Lung (tissue), 12 donors: ENCODE results near the gene FAM124B. TPM values are rescaled to one million over a fixed set of nuclear protein-coding genes. Genes with fewer than 3 reads are reported as not detected.

Experiments used
- ATAC-seq: fragments of 200-7000 bp; cut with Tn5 transposase; one replicate; pipeline ENCODE4 v1.9.1; 2020; ENCODE audit warnings: moderate number of reproducible peaks; ENCODE audit not compliant: insufficient read depth, low FRiP score
- DNase-seq, 3 donors: peaks; one replicate each; pipeline ENCODE4 v3.0.0-alpha.2; 2013 to 2017
- H3K27ac ChIP-seq, 2 donors: one replicate each; pipeline ENCODE4 v1.5.1; 2013; ENCODE audit warnings: mild to moderate bottlenecking in 2 of 2, moderate library complexity in 2 of 2, control low read depth in 1 of 2, inconsistent platforms in 1 of 2, low read depth in 1 of 2, low read length in 1 of 2
- H3K27me3 ChIP-seq, 3 donors: one replicate each; pipeline ENCODE4 v1.5.1; 2013; ENCODE audit warnings: low read length in 2 of 3; ENCODE audit not compliant: control insufficient read depth in 3 of 3, insufficient read depth in 3 of 3
- H3K36me3 ChIP-seq, 4 donors: one replicate each; pipeline ENCODE4 v1.5.1; 2013; ENCODE audit warnings: low read length in 4 of 4, mild to moderate bottlenecking in 1 of 4, moderate library complexity in 1 of 4; ENCODE audit not compliant: control insufficient read depth in 4 of 4, insufficient read depth in 4 of 4
- H3K4me1 ChIP-seq, 5 donors: one replicate each; pipeline ENCODE4 v1.5.1; 2013; ENCODE audit warnings: low read length in 5 of 5, mild to moderate bottlenecking in 2 of 5, moderate library complexity in 1 of 5; ENCODE audit not compliant: control insufficient read depth in 5 of 5, insufficient read depth in 5 of 5
- H3K4me3 ChIP-seq: one replicate; pipeline ENCODE4 v1.5.1; 2013; ENCODE audit warnings: mild to moderate bottlenecking, control low read depth, moderate library complexity
- H3K9ac ChIP-seq, 2 donors: one replicate each; pipeline ENCODE4 v1.5.1; 2013; ENCODE audit warnings: low read length in 2 of 2, control low read depth in 1 of 2; ENCODE audit not compliant: insufficient read depth in 1 of 2
- H3K9me3 ChIP-seq, 4 donors: one replicate each; pipeline ENCODE4 v1.5.1; 2013; ENCODE audit warnings: low read length in 3 of 4, mild to moderate bottlenecking in 1 of 4, moderate library complexity in 1 of 4; ENCODE audit not compliant: control insufficient read depth in 4 of 4, insufficient read depth in 3 of 4
- WGBS, 2 donors: extraction: QIAGEN DNeasy Blood & Tissue Kit; methylation state at CpG; one replicate each; pipeline ENCODE4 v1.1.7; 2013; 5-methylcytosine and 5-hydroxymethylcytosine counted together
- polyA plus RNA-seq, 2 donors: library from polyadenylated mRNA; stranded (reverse); fragments of 200-250 nt; gene quantifications; one replicate each; pipeline ENCODE4 v1.2.1, GENCODE V29; 2013
- total RNA-seq, 2 donors: library from RNA; depleted of rRNA in 1 of 2; stranded (reverse); fragments of >200 nt in 1 of 2; gene quantifications; one replicate each; pipeline ENCODE4 v1.2.1, GENCODE V29; 2014 to 2021
- TF ChIP-seq, protein P1 (sequence below): IDR thresholded peaks from 2 replicates; pipeline ENCODE4 v1.5.1; 2012; ENCODE audit warnings: mild to moderate bottlenecking; ENCODE audit errors: control extremely low read depth, extremely low read depth
- donor health status: control.
- donor health status: control.
- donor health status: Bipolar disorder and iron deficiency.
- donor health status: healthy.
- donor health status: DM: yes; HTN: yes; CAD: no.

Gene FAM124B
- total and polyA plus RNA-seq, 4 donors = 0.71 to 21.4 (median 1.7) TPM

DNA sequence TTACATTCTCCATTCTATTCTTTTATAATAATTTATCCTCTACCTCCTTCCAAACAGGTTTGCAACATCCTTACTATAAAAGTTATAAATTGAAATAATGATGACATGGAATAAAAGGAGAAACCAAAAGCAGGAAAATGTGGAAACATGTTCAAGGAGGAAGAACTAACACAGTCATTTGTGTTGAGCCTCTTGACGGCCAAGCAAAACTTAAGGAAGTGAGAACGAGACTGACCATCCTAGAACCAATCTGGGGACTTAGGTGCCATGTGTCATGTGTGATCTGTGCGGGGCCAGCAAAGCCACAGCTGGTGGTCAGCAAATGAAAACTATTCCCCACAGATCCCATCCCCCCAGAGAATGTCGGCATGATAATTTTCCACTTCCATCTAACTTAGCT, 25.6 kb upstream of the FAM124B start:
- no peak for ATAC-seq
- TF ChIP-seq, protein P1, sequence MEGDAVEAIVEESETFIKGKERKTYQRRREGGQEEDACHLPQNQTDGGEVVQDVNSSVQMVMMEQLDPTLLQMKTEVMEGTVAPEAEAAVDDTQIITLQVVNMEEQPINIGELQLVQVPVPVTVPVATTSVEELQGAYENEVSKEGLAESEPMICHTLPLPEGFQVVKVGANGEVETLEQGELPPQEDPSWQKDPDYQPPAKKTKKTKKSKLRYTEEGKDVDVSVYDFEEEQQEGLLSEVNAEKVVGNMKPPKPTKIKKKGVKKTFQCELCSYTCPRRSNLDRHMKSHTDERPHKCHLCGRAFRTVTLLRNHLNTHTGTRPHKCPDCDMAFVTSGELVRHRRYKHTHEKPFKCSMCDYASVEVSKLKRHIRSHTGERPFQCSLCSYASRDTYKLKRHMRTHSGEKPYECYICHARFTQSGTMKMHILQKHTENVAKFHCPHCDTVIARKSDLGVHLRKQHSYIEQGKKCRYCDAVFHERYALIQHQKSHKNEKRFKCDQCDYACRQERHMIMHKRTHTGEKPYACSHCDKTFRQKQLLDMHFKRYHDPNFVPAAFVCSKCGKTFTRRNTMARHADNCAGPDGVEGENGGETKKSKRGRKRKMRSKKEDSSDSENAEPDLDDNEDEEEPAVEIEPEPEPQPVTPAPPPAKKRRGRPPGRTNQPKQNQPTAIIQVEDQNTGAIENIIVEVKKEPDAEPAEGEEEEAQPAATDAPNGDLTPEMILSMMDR = no peak
- H3K4me1 ChIP-seq = no peaks in the 10 kb centered on the region
- H3K27me3 ChIP-seq = no peaks in the 10 kb centered on the region
- no peak overlapping the region for H3K27ac ChIP-seq
- H3K4me3 ChIP-seq = no peak overlapping the region
- H3K9me3 ChIP-seq = no peaks in the 10 kb centered on the region
- WGBS, 2 donors = 56 to 65% methylated on average over 4 of the region's 4 CpGs
- no peaks in the 10 kb centered on the region for H3K36me3 ChIP-seq
- no peak for DNase-seq
- H3K9ac ChIP-seq = no peak overlapping the region

DNA sequence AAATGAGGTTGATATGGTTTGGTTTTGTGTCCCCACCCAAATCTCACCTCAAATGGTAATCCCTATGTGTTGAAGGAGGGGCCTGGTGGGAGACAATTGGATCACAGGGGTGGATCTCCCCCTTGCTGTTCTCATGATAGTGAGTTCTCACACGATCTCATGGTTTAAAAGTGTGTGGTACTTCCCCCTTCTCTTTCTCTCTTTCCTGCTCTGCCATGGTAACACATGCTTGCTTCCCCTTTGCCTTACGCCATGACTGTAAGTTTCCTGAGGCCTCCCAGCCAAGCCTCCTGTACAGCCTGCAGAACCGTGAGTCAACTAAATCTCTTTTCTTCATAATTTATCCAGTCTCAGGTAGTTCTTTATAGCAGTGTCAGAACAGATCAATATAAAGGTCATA, 24.7 kb upstream of the FAM124B start:
- no peak overlapping the region for H3K9ac ChIP-seq
- no peaks in the 10 kb centered on the region for H3K9me3 ChIP-seq
- no peak overlapping the region for H3K27ac ChIP-seq
- H3K27me3 ChIP-seq = no peaks in the 10 kb centered on the region
- TF ChIP-seq, protein P1 = no peak
- H3K36me3 ChIP-seq = no peaks in the 10 kb centered on the region
- no peak for DNase-seq
- H3K4me3 ChIP-seq = no peak overlapping the region
- H3K4me1 ChIP-seq = no peaks in the 10 kb centered on the region
- no peak for ATAC-seq
- 27 to 60% methylated on average over 3 of the region's 3 CpGs for WGBS, 2 donors

DNA sequence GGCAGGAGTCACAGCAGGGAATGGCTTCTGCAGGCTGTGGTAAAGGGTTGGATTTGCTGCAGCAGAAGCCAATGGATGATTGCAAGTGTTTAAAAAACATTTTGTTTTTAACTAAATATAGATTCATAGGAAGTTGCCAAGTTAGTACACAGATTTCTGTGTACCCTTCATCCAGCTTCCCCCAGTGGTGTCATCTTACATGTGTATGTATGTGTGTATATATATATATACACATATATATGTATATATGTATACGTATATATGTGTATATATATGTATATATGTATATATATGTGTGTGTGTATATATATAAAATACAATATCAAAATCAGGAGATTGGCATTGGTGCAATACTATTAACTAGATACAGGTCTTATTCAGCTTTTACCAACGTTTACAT, 19.2 kb upstream of the FAM124B start:
- DNase-seq (no peak), ATAC-seq (no peak)
- Histone ChIP-seq H3K27me3 (no peaks in the 10 kb centered on the region), H3K36me3 (no peaks in the 10 kb centered on the region), H3K9ac (no peak overlapping the region), H3K4me1 (peaks cover 0 to 2% (median 0%) of the 10 kb centered on the region in 5 donors), H3K27ac (no peak overlapping the region), H3K9me3 (no peaks in the 10 kb centered on the region), H3K4me3 (no peak overlapping the region)
- TF ChIP-seq, protein P1 = no peak
- 83 to 97% methylated on average over 2 of the region's 2 CpGs for WGBS, 2 donors

DNA sequence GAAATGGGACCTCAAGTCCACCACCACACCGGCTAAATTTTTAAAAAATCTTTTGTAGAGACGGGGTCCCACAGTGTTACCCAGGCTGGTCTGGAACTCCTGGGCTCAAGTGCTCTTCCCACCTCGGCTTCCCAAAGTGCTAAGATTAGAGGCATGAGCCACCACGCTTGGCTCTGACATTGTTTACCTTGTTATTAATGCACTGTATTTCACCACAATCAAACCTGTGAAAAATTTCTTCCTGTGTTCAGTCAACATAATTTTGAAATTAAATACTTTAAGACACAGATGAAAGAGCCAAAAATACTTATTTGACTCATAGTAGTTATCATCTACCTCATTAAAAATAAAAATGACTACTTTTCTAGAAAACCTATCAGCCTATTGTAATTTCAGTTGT, 16.0 kb upstream of the FAM124B start:
- no peak overlapping the region for H3K4me3 ChIP-seq
- H3K4me1 ChIP-seq = peaks cover 0 to 2% (median 0%) of the 10 kb centered on the region in 5 donors
- DNase-seq (no peak), ATAC-seq (no peak)
- H3K9me3 ChIP-seq = no peaks in the 10 kb centered on the region
- H3K27me3 ChIP-seq = no peaks in the 10 kb centered on the region
- no peaks in the 10 kb centered on the region for H3K36me3 ChIP-seq
- no peak overlapping the region for H3K9ac ChIP-seq
- WGBS, 2 donors = 68 to 86% methylated on average over 4 of the region's 4 CpGs
- TF ChIP-seq, protein P1 = no peak
- H3K27ac ChIP-seq = no peak overlapping the region
